NCI-H774 (cell line): Measurements from ENCODE around the gene CDHR2.
"Not testable (repeated sequence)": the region's sequence is repeated elsewhere in the genome, so short reads cannot be mapped to it uniquely, and the experiment has no call there.

ENCODE experiments used
- DNase-seq: peaks from one replicate; lab custom pipeline; 2025; lab: John Stamatoyannopoulos, UW

The CDHR2 gene

DNA sequence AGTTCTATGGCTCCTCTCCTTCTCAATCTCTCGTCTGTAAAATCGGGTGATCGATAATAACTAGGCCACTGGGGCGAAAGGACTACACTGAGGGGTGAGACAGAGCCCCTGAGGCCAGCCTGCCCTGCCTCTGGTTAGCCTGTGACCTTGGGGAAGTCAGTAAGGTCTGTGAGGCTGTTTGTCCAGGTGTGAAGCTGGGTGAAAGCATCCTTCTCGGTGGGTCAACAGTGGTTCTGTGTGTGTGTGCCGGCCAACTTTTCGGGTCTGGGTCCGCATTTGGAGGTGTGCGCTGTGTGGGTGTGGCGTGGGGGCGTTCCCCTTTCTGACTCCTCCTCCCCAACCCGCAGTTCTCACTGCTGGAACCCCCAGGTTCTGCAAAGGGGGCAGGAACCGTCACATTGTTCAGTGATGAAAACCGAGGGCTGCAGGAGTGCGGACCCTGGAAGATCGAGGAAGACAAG lies 7.0 kb upstream of the CDHR2 start:
- DNase-seq = no peak

DNA sequence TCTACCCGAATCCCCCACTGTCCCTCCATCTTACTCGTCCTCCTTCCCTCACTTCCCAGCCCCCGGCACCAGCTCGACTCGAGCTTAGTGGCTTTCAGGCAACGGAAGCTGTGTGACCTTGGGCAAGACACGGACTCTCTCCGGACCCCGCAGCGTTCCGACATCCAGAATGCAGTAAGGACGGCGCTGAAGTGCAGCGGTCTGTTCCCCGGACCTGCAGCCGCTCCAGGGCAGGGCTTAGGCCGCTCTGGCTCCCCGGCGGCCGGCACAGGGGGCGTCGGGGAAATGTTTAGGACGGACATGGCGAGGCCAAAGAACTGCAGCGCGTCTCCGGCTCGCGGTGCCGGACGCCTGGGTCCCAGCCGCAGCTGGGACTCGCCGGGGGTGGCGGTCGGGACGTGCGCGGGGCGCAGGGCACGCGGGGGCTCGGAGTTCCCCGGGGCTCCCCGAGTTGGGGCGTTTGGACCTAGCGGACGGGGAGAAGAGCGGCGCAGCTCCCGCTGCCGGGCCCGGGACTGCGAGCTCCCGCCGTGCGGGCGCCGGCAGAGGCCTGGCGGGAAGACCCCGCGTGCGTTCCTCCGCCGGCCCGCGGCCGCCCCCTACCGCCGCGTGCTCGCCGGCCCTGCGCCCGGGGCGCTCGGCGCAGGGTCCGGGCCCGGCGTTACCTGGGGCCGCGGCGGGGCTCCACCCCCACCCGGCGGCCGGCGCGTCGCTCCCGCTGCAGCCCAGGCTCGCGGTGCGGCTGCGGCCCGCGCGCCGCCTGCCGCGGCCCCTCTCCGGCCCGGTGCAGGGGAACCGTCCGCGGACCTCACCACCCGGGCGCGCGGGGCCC lies 6.3 kb upstream of the CDHR2 start:
- DNase-seq = no peak

DNA sequence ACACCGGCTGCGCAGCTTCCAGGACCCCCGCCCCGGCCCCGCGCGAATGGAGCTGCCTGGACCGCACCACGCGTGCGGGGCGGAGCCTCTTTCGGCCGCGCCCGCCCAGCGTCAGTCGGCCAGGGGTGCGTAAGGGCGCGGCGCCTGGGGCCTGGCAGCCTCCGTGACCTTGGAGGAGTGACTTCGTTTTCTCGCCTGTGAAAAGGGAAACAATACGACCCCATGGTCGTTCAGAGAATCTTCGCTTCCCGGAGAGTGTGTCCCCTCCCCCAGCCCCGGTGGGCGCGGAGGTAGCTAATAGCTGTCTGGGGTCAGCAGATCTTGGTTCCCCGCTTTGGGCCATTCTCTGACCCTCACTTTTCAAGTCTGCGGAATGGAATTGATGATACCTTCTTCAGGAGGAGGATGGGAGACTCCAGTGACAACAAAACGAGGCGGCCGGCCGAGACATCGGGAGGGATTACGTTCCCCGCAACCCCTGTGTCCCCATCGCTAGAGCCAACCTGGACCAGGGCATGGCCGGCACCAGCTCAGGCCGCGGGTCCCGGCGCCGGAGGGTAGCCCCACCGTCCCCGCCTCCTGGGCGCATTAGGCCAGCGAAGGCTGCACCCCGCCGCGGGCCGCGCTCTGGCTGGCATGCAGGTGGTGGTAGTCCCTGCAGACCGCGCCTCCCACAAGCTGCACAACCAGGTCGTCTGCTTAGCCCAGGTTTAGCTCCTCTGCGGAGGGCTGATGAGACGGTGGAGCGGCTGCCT lies 5.5 kb upstream of the CDHR2 start:
- DNase-seq = peak; percentile 50

DNA sequence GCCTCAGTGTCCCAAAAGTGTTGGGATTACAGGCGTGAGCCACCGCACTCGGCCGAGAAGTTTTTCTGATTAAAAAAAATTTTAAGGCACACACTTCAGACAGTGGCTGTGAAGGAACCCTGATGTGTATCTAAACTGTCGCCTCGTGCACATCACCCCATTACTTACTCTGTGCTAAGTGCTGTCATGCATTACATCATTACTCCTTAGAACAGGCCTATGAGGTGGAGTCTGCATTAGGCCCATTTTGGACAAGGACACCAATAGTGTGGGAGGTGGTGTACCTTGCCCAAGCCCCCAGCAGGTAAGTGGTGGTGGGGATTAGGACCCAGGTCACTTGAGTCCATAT lies 3.8 kb upstream of the CDHR2 start:
- no peak for DNase-seq

DNA sequence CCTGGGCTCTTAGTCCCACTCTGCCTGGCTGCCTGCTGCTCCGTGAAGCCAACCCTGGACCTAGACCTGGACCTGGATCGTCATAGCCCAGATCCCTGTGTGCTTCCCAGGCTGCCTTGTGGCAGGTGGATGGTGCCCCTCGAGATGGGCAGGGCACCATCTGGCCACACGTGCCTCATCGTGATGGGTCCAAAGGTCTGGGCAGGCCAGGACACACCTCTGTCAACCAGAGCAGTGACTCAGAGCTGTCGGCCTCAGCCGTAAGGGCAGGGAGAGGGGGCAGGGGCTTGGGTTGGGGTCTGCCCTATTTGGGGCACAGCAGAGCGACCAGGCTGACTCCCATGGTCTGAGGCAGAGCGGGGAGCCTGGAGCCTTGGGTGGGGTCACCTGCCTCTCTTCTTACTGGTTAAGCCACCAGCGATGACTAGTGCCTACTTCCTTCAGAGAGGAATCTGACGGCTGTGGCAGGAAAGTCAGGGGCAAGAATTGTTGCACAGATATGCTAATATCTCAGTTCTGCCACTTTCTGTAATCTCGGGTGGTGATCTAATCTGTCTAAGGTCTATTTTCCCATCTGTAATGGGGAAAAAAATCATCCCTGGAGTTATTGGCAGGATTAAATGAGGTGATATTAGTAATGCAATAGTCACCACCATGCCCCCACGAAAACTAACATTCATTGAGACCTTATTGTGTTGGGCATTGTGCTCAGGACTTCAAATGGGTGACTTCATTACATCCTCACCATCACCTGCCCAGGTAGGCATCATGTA lies 3.2 kb upstream of the CDHR2 start:
- no peak for DNase-seq

DNA sequence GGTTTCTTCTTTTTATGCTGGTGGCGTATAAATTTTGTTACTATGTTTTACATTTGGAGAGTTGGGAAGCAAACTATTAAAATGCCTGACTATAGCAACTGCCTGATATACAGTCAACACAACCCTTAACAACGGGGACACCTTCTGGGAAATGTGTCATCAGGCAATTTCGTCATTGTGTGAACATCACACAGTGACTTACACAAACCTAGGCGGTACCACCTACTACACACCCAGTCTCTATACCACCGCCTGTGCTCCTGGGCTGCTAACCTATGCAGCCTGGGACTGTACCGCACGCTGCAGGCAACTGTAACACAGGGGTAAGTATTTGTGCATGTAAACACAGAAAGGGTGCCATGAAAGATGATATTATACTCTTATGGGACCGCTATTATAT lies 1.3 kb upstream of the CDHR2 start:
- no peak for DNase-seq

DNA sequence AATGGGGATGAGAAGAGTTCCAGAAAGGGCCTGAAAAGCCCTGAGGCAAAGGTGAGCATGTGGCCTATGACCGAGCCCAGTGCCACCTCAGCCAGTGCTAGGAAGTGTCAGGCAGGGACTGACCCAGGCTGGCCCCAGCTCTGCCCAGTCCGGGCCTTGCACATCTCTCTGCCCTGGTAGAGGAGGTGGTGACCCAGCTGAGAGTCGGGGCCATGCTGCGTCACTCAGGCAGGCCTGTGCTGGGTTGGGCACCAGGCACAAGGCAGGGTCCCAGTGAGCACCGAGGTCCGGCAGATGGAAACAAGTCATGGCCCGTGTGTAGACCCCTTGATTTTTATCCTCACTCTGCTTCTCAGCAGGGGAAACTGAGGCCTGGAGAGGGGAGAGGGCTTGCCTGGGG lies 729 bp downstream of the CDHR2 start:
- DNase-seq = no peak

DNA sequence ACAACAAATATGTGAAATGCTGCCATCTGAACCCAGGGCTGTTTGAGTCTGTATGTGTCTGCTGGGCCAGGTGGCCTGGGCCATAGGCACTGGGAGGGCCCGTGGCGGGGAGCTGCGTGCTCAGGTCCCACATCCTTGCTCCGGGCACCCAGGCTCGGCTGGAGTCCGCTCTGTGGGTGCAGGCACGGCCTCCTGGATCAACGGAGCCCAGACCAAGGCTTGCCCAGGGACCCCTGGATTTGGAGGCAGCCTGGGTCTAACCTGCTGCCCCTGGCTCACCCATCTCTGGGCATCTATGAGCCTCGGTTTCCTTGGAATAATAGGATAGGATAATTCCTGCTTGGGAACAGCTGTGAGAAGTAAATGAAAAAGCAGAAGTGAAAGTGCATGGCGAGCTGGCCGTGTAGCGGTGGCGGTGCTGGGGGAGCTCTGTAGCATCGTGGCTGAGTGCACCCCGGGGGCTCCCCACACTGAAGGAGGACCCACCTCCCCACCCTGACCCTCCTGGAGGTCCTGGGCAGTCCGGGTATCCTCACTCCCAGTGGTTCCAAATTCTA lies 1.2 kb downstream of the CDHR2 start:
- DNase-seq = no peak

DNA sequence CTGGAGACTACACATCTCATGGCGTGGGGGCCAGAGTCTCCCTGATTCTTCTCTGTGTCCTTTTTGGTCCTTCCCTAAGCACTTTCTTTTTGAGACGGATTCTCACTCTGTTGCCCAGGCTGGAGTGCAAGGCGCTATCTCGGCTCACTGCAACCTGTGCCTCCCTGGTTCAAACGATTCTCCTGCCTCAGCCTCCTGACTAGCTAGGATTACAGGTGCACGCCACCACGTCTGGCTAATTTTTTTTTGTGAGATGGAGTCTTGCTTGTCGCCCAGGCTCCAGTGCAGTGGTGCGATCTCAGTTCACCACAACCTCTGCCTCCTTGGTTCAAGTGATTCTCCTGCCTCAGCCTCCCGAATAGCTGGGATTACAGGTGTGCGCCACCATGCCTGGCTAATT lies 1.8 kb downstream of the CDHR2 start:
- not testable (repeated sequence) for DNase-seq

DNA sequence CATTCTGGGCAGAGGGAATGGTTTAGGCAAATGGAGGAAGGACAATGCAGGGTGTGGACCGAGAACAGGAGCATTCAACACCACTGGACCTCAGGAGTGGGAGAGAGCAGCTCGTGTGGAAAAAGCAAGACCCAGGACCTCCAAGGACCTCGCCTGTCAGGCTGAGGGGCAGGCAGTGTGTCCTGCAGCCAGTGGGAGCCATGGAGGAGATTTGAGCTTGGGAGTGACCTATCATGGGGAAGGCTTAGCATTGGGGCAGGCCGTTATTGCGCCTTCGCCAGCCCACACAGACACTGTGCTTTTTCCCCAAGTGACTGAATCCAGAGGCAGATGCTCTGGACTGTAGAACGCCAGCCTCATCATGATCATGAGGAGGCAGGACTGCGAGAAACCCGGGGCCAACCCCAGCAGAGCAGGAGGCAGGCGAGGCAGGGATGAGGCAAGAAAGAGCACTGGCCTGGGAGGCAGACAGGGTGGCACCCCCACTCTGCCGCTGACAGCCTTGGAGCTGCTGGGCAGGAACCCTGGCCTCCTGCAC lies 3.3 kb downstream of the CDHR2 start:
- DNase-seq = no peak

DNA sequence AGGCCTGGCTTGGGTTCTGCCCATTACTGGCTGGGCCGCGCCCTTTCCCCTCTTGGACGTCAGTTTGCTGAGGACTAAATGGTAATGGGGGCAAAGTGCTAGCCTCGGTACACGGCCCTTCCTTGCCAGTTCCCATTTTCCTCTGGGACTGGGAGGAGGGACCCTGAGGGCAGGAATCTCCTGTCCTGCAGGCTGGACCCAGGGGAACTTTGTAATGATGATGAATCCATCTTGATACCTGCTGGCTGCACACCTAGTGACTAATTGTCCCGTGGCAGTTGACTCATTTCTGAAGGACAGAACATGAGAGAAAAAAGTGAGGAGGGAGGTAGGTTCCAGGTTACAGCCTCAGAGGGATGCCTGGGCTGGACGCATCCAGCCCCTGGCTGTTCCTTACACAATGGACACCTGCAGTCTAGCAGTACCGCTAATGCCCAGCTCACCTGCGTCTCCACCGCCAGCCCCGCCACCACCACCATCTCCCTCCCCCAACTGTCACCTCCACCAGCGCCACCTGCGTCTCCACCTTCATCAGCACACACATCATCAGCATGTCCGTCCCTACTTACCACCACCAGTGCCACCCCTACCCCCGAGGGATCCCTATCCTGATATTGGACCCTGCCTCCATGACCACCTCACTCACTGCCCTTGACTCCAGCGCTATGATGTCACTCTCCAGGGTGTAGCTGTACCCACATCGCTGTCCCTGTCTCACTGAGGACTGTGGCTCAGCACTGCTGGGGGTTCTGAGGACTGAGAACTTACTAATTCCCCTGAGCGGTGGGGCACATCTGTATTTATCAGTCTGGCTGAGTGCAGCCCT lies 4.3 kb downstream of the CDHR2 start:
- no peak for DNase-seq

DNA sequence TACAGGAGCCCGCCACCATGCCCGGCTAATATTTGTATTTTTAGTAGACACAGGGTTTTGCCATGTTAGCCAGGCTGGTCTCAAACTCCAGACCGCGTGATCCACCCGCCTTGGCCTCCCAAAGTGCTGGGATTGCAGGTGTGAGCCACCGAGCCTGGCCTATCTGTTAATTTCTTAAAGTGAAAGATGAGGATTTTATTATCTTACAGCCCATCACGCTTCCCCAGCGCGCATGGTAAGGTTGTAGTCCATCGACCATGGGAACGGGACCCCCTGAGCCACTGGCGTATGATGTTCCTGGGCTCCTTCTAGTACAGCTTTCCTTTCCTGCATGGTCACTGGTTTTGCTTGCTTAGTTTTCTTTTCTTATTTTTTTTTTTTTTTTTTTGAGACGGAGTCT lies 8.7 kb downstream of the CDHR2 start:
- DNase-seq = no peak

DNA sequence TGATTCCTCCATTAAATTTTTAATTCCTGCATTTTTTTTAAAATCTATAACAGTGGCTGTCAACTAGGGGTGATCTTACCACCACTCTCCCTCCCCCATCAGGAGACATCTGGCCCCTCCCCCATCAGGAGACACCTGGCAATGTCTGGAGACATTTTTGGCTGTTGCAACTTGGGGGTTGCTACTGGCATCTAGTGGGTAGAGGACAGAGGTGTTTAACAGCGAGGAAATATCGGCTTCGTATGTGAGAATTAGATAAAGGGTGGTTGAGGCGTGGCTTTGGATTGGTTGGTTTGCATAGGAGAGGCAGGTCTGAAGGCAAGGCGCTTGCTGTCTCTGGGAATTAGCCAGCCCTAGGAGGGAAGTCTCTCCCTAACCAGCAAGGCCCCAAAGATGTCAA lies 10.5 kb downstream of the CDHR2 start:
- DNase-seq = no peak

DNA sequence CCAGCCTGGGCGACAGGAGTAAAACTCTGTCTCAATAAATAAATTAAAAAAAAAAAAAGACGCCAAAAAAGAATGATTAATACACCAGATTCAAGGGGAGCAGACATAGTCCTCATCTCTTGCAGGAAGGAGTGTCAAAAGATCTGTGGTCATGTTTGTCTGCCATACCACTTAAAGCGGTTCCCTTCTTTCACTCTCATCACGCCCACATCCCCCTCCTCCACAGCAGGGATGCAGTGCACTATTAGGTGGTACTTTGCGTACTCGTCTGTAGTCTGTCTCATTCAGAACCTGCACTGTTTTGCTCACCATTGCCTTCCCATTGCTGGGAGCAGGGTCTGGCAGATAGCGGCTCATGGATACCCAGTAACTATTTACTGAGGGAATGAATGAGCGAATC lies 11.2 kb downstream of the CDHR2 start:
- no peak for DNase-seq

DNA sequence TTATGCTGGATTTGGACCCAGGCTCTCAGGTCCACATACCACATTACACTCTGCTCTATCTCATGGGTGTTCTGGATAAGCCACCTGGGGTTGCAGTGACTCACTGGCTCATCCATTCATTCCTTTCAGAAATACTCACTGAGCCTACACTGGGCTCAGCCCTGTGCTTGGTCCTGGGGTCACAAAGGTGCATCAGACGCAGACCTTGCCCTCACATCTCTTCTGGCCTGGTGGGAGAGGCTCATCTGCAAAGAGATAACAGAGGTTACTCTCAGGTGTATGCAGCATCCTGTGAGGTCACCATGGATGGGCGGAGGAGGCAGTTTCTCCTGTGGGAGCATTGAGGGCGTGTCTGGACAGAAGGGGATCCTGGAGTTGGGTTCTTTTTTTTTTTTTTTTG lies 12.1 kb downstream of the CDHR2 start:
- no peak for DNase-seq

DNA sequence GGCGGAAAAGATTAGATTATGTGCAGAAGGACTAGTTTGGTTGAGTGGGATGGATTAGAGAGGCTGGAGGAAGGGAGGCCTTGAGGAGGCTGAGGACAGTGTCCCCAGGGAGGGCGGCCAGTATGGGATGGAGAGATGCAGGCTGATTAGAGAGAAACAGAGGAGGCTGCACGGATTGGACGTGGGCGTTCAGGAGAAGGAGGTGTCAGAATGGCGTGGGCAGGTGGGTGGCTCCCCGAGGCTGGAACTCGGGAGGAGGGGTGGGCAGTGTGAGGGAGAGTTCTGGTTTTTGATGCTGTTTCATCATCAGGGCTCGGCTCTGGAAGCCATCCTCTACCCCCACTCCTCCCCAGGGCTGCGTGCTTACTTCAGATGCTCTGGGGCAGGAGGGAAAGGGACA lies 13.0 kb downstream of the CDHR2 start:
- no peak for DNase-seq

DNA sequence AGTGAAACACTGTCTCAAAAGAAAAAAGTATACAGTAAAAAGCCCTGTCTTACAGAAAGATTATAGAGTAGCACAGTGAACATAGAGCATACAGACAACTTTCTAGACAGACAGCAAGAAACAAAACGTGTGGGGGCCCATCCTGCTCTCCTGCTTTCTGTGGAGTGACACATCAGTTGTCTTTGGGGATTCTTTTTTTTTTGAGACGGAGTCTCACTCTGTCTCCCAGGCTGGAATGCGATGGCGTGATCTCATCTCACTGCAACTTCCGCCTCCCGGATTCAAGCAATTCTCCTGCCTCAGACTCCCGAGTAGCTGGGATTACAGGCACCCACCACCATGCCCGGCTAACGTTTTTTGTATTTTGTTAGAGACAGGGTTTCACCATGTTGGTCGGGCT lies 14.9 kb downstream of the CDHR2 start:
- DNase-seq = no peak

DNA sequence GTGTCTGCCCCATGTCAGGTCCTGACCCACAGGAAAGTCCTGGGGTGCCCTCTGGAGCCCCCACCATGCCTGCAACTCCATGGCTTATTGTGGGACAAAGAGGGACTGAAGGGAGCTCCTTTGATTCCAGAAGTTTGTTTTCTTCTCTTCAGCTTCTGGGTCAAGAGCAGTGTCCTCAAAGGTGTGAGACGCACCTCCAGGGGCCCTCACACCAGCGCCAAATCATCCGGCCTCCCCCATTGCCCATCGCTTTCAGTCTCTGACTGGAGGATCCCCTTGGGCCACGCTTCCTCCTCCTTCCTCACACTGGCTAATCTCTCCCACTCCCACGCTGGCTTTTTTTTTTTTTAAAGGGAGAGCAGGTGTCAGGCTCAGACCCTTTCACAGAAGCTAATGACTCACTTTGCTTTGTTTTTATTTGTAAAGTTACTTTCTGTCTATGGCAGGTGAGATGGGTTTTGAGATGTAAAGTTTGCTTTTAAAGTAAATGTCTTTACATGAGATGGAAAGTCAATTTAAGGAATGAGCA lies 16.7 kb downstream of the CDHR2 start:
- no peak for DNase-seq

DNA sequence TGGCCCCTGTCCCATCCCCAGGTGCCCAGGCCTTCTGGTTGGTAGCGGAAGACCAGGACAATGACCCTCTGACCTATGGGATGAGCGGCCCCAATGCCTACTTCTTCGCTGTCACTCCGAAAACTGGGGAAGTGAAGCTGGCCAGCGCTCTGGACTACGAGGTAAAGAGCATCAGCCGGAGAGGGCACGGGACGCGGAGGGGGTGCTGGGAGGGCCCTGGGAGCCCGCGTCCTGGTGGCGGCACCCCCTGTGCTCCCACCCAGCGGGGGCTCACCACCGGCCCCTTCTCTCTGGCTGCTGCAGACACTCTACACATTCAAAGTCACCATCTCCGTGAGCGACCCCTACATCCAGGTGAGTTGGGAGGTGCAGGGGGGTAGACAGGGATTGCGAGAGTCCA lies 19.5 kb downstream of the CDHR2 start:
- no peak for DNase-seq

DNA sequence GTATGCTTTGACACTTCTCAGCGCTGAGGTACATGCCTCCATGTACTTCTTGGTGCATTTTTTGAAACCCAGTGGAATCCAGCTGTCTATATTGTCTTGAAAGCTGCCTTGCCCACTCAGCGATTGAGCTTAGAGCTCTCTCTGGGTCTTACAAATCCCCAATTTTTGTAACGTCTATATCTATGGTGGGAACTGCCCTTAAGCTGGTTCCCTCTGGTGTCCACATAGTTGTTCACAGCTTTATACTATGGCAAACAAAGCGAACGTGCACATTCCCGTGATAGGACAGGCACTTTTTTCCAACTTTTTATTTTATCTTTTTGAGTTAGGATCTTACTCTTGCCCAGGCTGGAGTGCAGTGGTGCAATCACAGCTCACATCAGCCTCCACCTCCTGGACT lies 20.9 kb downstream of the CDHR2 start:
- DNase-seq = no peak
